ENCODE measurements around the gene ACACB.

- TF ChIP-seq EP300 (IDR thresholded peaks at IDR 0.05) (no peak), CTCF (IDR thresholded peaks at IDR 0.05) (no peak)
Measured at GRCh38 chr12:109197327-109197726, 80.9 kb downstream of the ACACB start.

All from tibial nerve (tissue), 4 donors.